GM10266 (cell line): ENCODE results near the gene CNTLN.

Source experiments
- DNase-seq: peaks from one replicate; pipeline ENCODE4 v3.0.0; 2012; ENCODE audit errors: extremely low spot score
- TF ChIP-seq, protein P1 (sequence below): IDR thresholded peaks from 2 replicates; pipeline ENCODE4 v1.5.1; 2012; ENCODE audit warnings: mild to moderate bottlenecking, low read depth; ENCODE audit not compliant: control insufficient read depth, insufficient read depth; ENCODE audit errors: missing control alignments

The CNTLN gene

DNA sequence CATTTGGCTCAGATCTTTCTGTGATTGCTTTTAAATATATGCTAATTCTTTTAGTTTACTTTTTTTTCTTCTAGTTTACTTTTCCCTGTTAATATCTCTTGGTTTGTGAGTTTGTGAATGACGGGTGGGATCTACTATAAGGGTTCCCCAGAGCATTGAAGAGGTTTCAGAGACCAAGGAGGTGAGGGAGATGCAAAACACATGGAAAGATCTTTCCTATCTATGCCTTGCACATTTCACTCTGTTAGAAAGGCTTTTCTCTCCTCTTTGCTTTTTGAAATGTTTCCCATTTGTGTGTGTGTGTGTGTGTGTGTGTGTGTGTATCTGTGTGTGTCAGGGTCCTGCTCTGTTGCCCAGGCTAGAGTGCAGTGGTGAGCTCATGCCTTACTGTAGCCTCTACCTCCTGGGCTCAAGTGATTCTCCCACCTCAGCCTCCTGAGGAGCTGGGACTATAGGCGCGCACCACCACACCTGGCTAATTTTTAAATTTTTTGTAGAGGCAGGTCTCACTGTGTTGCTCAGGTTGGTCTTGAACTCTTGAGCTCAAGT lies 50.7 kb downstream of the CNTLN start:
- DNase-seq, result no peak
- TF ChIP-seq, protein P1, sequence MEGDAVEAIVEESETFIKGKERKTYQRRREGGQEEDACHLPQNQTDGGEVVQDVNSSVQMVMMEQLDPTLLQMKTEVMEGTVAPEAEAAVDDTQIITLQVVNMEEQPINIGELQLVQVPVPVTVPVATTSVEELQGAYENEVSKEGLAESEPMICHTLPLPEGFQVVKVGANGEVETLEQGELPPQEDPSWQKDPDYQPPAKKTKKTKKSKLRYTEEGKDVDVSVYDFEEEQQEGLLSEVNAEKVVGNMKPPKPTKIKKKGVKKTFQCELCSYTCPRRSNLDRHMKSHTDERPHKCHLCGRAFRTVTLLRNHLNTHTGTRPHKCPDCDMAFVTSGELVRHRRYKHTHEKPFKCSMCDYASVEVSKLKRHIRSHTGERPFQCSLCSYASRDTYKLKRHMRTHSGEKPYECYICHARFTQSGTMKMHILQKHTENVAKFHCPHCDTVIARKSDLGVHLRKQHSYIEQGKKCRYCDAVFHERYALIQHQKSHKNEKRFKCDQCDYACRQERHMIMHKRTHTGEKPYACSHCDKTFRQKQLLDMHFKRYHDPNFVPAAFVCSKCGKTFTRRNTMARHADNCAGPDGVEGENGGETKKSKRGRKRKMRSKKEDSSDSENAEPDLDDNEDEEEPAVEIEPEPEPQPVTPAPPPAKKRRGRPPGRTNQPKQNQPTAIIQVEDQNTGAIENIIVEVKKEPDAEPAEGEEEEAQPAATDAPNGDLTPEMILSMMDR, result no peak

DNA sequence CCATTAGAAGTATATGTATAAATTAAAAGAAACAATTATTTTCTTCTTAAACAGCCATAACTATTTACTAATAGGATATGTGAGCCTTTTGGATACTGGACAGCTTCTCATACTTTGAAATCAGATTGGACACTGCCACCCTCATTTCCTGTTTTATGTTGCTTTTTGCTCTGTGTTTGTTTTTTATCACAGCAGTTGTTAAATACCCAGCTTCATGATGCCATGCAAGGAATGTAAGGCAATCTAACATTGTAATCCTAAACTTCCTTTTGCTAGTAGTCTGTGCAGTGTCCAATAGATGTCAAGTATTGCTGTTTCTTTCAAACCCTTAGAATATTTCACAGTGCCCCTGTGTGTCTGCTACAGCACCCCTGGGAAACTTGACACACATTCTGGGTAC lies 56.2 kb downstream of the CNTLN start:
- TF ChIP-seq, protein P1, result no peak

DNA sequence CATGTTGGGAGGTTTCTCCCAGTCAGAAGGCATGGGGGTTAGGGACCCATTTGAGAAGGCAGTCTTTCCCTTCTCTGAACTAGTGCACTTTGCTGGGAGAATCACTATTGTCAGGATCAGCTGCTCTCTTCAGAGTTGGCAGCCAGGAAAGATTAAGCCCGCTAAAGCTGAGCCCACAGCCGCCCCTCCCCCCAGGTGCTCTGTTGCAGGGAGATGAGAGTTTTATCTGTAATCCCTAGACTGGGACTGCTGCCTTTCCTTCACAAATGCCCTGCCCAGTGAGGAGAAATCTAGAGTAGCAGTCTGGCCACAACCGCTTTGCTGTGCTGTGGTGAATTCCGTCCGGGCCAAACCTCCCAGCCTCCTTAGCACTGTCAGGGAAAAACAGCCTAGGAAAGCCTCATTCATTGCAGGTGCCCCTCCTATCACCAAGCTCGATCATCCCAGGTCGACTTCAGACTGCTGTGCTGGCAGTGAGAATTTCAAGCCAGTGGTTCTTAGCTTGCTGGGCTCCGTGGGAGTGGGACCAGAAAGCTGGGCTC lies 69.8 kb downstream of the CNTLN start:
- DNase-seq, result no peak
- TF ChIP-seq, protein P1, result no peak

More for the DNA sequence above, 56.2 kb downstream of the CNTLN start:
- DNase-seq, result no peak

DNA sequence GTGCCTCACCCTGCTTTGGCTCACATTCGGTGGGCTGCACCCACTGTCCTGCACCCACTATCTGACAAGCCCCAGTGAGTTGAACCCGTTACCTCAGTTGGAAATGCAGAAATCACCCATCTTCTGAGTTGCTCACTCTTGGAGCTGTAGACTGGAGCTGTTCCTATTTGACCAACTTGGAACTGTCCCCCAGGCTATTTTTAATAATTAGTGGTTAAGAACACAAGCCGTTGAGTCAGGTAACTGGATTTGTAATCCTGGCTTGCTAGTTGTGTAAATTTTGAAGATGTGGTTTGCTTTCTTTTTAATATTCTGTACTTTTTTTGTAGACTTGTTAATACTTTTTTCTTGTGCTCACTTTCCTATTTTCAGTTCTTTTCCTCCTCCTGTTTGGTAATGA lies 81.2 kb downstream of the CNTLN start:
- TF ChIP-seq, protein P1, result no peak
- DNase-seq, result no peak

DNA sequence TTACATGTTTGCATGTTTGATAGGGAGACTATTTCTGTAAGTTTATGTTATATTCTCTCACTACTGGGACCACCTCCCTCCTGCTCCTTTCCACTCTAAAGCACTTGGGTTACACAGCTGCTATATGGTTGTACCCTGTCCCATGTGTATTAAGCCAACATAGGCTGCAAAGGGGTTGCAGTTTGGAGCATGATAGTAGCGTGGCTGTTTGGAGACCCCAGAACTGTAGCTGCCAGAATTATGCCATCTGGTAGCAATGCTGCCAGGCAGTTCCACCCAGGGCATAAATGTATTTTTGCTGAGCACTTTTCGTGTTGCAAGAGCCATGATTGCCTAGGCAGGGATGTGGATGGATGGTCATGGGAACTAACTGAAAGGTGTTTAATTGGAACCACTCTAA lies 81.8 kb downstream of the CNTLN start:
- DNase-seq, result no peak
- TF ChIP-seq, protein P1, result no peak

DNA sequence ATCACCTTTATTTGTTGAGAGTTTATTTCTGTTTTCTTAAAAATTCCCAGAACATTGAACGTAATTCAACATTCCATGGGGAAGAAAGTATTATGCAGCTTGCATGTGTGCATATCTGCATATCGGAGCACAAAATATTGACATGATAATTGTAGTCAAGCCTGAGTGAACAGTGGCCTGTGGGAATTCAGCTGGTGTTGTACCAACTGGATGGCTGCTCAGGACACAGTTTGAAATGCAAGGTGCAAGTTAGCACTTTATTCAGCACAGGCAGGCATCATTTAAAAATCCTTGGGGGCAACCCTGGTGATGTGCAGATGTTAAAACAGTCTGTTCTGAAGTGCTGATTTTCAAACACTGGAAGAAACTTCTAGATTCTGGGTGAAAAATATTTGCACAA lies 82.4 kb downstream of the CNTLN start:
- TF ChIP-seq, protein P1, result no peak
- DNase-seq, result no peak

DNA sequence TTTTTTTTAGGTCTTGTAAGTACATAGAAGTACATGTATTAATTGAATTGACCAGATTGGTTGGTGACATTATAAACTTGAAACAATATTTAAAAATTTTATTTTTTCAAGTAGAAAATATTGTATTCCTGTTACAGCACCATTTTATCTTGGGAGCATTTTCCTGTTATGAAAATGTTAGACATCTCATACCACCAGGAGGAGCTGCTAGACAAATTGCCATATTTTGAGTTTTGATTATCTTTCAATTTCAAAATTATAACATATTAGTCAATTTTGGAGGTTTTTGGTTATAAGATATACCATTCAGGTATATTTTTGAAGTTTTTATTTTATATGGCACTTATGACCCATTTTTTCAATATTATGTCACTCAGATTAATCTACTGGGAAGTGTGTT lies 84.4 kb downstream of the CNTLN start:
- TF ChIP-seq, protein P1, result no peak
- no peak for DNase-seq
